Activated B cell treated with CpG ODN at 0.5 μM for 24 hours (primary cell): ENCODE results near the gene AVPR1B. TPM values are rescaled to one million over a fixed set of nuclear protein-coding genes. Genes with fewer than 3 reads are reported as not detected.

ENCODE experiments used
- ATAC-seq: fragments of 200-7000 bp; cut with Tn5 transposase; one replicate; pipeline ENCODE4 v1.10.0; 2021; ENCODE audit warnings: low read depth, mild to moderate bottlenecking, moderate library complexity
- CTCF ChIA-PET: fragments of 350-600 bp; sonication (Branson Sonifier 250); formaldehyde crosslinking; loops from one replicate; lab custom pipeline; 2021; ENCODE audit warnings: antibody characterized with exemption; lab: Charles Lee
- POLR2A ChIA-PET: fragments of 350-600 bp; sonication (Branson Sonifier 250); formaldehyde crosslinking; loops from one replicate; lab custom pipeline; 2021; ENCODE audit warnings: antibody characterized with exemption; lab: Charles Lee
- DNase-seq: peaks from one replicate; pipeline ENCODE4 v3.0.0; 2022
- H3K27ac Mint-ChIP-seq: one replicate; pipeline ENCODE4 v1.8.0; 2020; ENCODE audit warnings: mixed read lengths
- H3K27me3 Mint-ChIP-seq: one replicate; pipeline ENCODE4 v1.8.0; 2021; ENCODE audit warnings: mixed read lengths
- H3K36me3 Mint-ChIP-seq: one replicate; pipeline ENCODE4 v1.8.0; 2021; ENCODE audit warnings: low read depth, mixed read lengths
- H3K4me1 Mint-ChIP-seq: one replicate; pipeline ENCODE4 v1.8.0; 2021; ENCODE audit warnings: mixed read lengths
- H3K4me3 Mint-ChIP-seq: one replicate; pipeline ENCODE4 v1.8.0; 2020; ENCODE audit warnings: mild to moderate bottlenecking, mixed read lengths
- H3K9me3 Mint-ChIP-seq: one replicate; pipeline ENCODE4 v1.8.0; 2020; ENCODE audit warnings: mixed read lengths
- CTCF ChIP-seq: fragments of 200-600 bp; IDR thresholded peaks from one replicate; pipeline ENCODE4 v1.8.0; 2022; ENCODE audit warnings: antibody characterized with exemption, mild to moderate bottlenecking
- intact Hi-C: fragments of 100-400 bp; cut with micrococcal nuclease; formaldehyde crosslinking; loops from one replicate; pipeline ENCODE4 v1.15.1; 2024
- total RNA-seq: library from RNA; stranded (reverse); gene quantifications from 2 replicates; pipeline ENCODE4 v1.2.3, GENCODE V29; 2022

Gene AVPR1B
- total RNA-seq, 1 donor from 2014 or later: not detected

- peaks cover 15% of the 10 kb centered on the region for H3K4me1 Mint-ChIP-seq
- POLR2A ChIA-PET: no interaction called here
- H3K36me3 Mint-ChIP-seq: no peaks in the 10 kb centered on the region
- intact Hi-C loops: no loop called here
- ATAC-seq (no peak), DNase-seq (no peak)
- CTCF ChIA-PET: interaction anchor here (1.6 to 11.7 kb wide), 4 partner anchors 78 to 133 kb away, joined by 3 to 342 read pairs (median 16); no protein-coding TSS in a partner anchor
- no peak for TF ChIP-seq CTCF
- no peaks in the 10 kb centered on the region for H3K27me3 Mint-ChIP-seq
- H3K27ac Mint-ChIP-seq: no peak overlapping the region
- no peak overlapping the region for H3K4me3 Mint-ChIP-seq
- H3K9me3 Mint-ChIP-seq: no peaks in the 10 kb centered on the region
Measured at GRCh38 chr1:206110161-206110560, 7.0 kb downstream of the AVPR1B start.

- ChIA-PET CTCF (interaction anchor here (2.3 to 11.7 kb wide), 3 partner anchors 78 to 132 kb away, joined by 12 to 342 read pairs (median 20); no protein-coding TSS in a partner anchor), POLR2A (no interaction called here)
- DNase-seq (no peak), ATAC-seq (no peak)
- Mint-ChIP-seq H3K27me3 (no peaks in the 10 kb centered on the region), H3K9me3 (no peaks in the 10 kb centered on the region), H3K27ac (no peak overlapping the region), H3K4me3 (no peak overlapping the region), H3K36me3 (no peaks in the 10 kb centered on the region), H3K4me1 (peaks cover 16% of the 10 kb centered on the region)
- intact Hi-C loops: loop anchor here (5.0 kb wide), 1 partner anchor 452 kb away; no protein-coding TSS in a partner anchor
- no peak for TF ChIP-seq CTCF
Measured at GRCh38 chr1:206109718-206110117, 7.5 kb downstream of the AVPR1B start.

- H3K27ac Mint-ChIP-seq: no peak overlapping the region
- ChIA-PET POLR2A (interaction anchor here (0.6 kb wide), 2 partner anchors 72 to 437 kb away, joined by 6 to 7 read pairs; no protein-coding TSS in a partner anchor), CTCF (interaction anchor here (0.8 to 11.7 kb wide), 7 partner anchors 19 to 190 kb away, joined by 3 to 342 read pairs (median 12); no protein-coding TSS in a partner anchor)
- no peaks in the 10 kb centered on the region for H3K9me3 Mint-ChIP-seq
- DNase-seq (no peak), ATAC-seq (no peak)
- H3K36me3 Mint-ChIP-seq: no peaks in the 10 kb centered on the region
- H3K4me3 Mint-ChIP-seq: no peak overlapping the region
- TF ChIP-seq CTCF: no peak
- peaks cover 20% of the 10 kb centered on the region for H3K4me1 Mint-ChIP-seq
- intact Hi-C loops: loop anchor here (5.0 kb wide), 1 partner anchor 451 kb away; no protein-coding TSS in a partner anchor
- H3K27me3 Mint-ChIP-seq: no peaks in the 10 kb centered on the region
Measured at GRCh38 chr1:206108635-206109034, 8.6 kb downstream of the AVPR1B start.

- no peak overlapping the region for H3K27ac Mint-ChIP-seq
- DNase-seq (no peak), ATAC-seq (no peak)
- H3K9me3 Mint-ChIP-seq: no peaks in the 10 kb centered on the region
- no peak overlapping the region for H3K4me3 Mint-ChIP-seq
- H3K27me3 Mint-ChIP-seq: no peaks in the 10 kb centered on the region
- peaks cover 28% of the 10 kb centered on the region for H3K4me1 Mint-ChIP-seq
- intact Hi-C loops: loop anchor here (2.0 to 5.0 kb wide), 2 partner anchors 40 to 450 kb away; no protein-coding TSS in a partner anchor
- POLR2A ChIA-PET: interaction anchor here (0.6 to 2.5 kb wide), 10 partner anchors 8 to 236 kb away, joined by 3 to 23 read pairs (median 5); partner anchors contain the start of gene RHEX
- no peak for TF ChIP-seq CTCF
- H3K36me3 Mint-ChIP-seq: no peaks in the 10 kb centered on the region
- CTCF ChIA-PET: interaction anchor here (1.0 to 11.7 kb wide), 18 partner anchors 8 to 449 kb away, joined by 4 to 342 read pairs (median 8); no protein-coding TSS in a partner anchor
Measured at GRCh38 chr1:206107168-206107544, 10.0 kb downstream of the AVPR1B start.
